ENCODE measurements around the gene ELAC2.
"Not testable (repeated sequence)": the region's sequence is repeated elsewhere in the genome, so short reads cannot be mapped to it uniquely, and the experiment has no call there.

ELAC2 gene

GRCh38 chr17:12993631-12994030 lies 24.2 kb downstream of the ELAC2 start:
- no peak for DNase-seq

GRCh38 chr17:12992676-12993075 lies 25.2 kb downstream of the ELAC2 start:
- DNase-seq: no peak

- DNase-seq: no peak
These were observed 26.9 kb downstream of the ELAC2 start for GRCh38 chr17:12990926-12991325.

GRCh38 chr17:12990041-12990808 lies 27.6 kb downstream of the ELAC2 start:
- peak in 5 of 58 donors; percentile 9 to 27 (median 25) for DNase-seq

GRCh38 chr17:12987120-12987519 lies 30.7 kb downstream of the ELAC2 start:
- no peak for DNase-seq

- DNase-seq: peak in 11 of 58 donors; percentile 10 to 53 (median 35)
These were observed 32.2 kb downstream of the ELAC2 start for GRCh38 chr17:12985431-12986293.

GRCh38 chr17:12983991-12984884 lies 33.6 kb downstream of the ELAC2 start:
- peak in 26 of 58 donors; percentile 11 to 59 (median 34) for DNase-seq

- DNase-seq: no peak
These were observed 35.6 kb downstream of the ELAC2 start for GRCh38 chr17:12982224-12982623.

- DNase-seq: no peak
These were observed 37.9 kb downstream of the ELAC2 start for GRCh38 chr17:12979826-12980500.

- DNase-seq: no peak
These were observed 38.6 kb downstream of the ELAC2 start for GRCh38 chr17:12979246-12979645.

- DNase-seq: not testable (repeated sequence)
These were observed 39.0 kb downstream of the ELAC2 start for GRCh38 chr17:12978787-12979186.

GRCh38 chr17:12977008-12977751 lies 40.6 kb downstream of the ELAC2 start:
- no peak for DNase-seq

- no peak for DNase-seq
These were observed 43.8 kb downstream of the ELAC2 start for GRCh38 chr17:12974005-12974531.

- DNase-seq: peak in 12 of 58 donors; percentile 4 to 39 (median 21)
These were observed 44.3 kb downstream of the ELAC2 start for GRCh38 chr17:12973496-12974004.

GRCh38 chr17:12967962-12968361 lies 49.9 kb downstream of the ELAC2 start:
- DNase-seq: no peak

GRCh38 chr17:12966413-12966812 lies 51.4 kb downstream of the ELAC2 start:
- DNase-seq: no peak

- DNase-seq: no peak
These were observed 51.8 kb downstream of the ELAC2 start for GRCh38 chr17:12965988-12966387.

GRCh38 chr17:12964840-12965239 lies 53.0 kb downstream of the ELAC2 start:
- DNase-seq: no peak

- DNase-seq: no peak
These were observed 53.7 kb downstream of the ELAC2 start for GRCh38 chr17:12964162-12964561.
